CD14-positive monocyte (primary cell): ENCODE results near the gene C10orf67. TPM values are rescaled to one million over a fixed set of nuclear protein-coding genes. Genes with fewer than 3 reads are reported as not detected.

Source experiments
- DNase-seq, 3 donors: peaks; one replicate each; pipeline ENCODE4 v3.0.0-alpha.2; 2011 to 2022
- H2AFZ ChIP-seq: 2 replicates; pipeline ENCODE4 v1.6.0; 2012; ENCODE audit warnings: mild to moderate bottlenecking, low read depth, low read length, inconsistent platforms; ENCODE audit not compliant: insufficient read depth, poor library complexity, severe bottlenecking
- H3K27ac ChIP-seq, 2 donors: 1 replicate in 1 of 2; 2 replicates in 1 of 2; pipeline ENCODE4 v1.5.1; 2012 to 2013; ENCODE audit warnings: low read length in 2 of 2, control low read depth in 1 of 2, inconsistent platforms in 1 of 2, low read depth in 1 of 2, mild to moderate bottlenecking in 1 of 2
- H3K27me3 ChIP-seq, 2 donors: one replicate each; pipeline versions ENCODE4 v1.6.0 to v1.6.1; 2011 to 2013; ENCODE audit warnings: low read length in 2 of 2; ENCODE audit not compliant: control insufficient read depth in 2 of 2, insufficient read depth in 2 of 2
- H3K36me3 ChIP-seq, 2 donors: replicated peaks in 1 of 2; 1 replicate in 1 of 2; 2 replicates in 1 of 2; pipeline versions ENCODE4 v1.5.1 to v1.6.1; 2012 to 2013; ENCODE audit warnings: low read length in 2 of 2, control low read depth in 1 of 2, inconsistent platforms in 1 of 2, mild to moderate bottlenecking in 1 of 2; ENCODE audit not compliant: insufficient read depth in 2 of 2, control insufficient read depth in 1 of 2
- H3K4me1 ChIP-seq, 2 donors: 1 replicate in 1 of 2; 2 replicates in 1 of 2; pipeline versions ENCODE4 v1.5.1 to v1.6.1; 2012 to 2013; ENCODE audit warnings: low read length in 2 of 2, control low read depth in 1 of 2, inconsistent platforms in 1 of 2, mild to moderate bottlenecking in 1 of 2, moderate library complexity in 1 of 2; ENCODE audit not compliant: insufficient read depth in 2 of 2, control insufficient read depth in 1 of 2
- H3K4me2 ChIP-seq: replicated peaks from 2 replicates; pipeline ENCODE3; 2012; ENCODE audit warnings: low read length, moderate library complexity, mild to moderate bottlenecking; ENCODE audit not compliant: poor library complexity, severe bottlenecking; ENCODE audit errors: extremely low read depth
- H3K4me3 ChIP-seq, 3 experiments: fragments of 200-600 bp in 1 of 3; sonication (generic) in 1 of 3; replicated peaks in 1 of 3; 1 replicate in 2 of 3; 2 replicates in 1 of 3; pipeline ENCODE4 v1.5.1; 2011 to 2013; ENCODE audit warnings: low read length in 3 of 3, mild to moderate bottlenecking in 3 of 3, control low read depth in 2 of 3, low read depth in 2 of 3, inconsistent platforms in 1 of 3, moderate library complexity in 1 of 3
- H3K79me2 ChIP-seq: 2 replicates; pipeline ENCODE4 v1.6.0; 2012; ENCODE audit warnings: mild to moderate bottlenecking, control low read depth, inconsistent platforms, low read length, moderate library complexity; ENCODE audit not compliant: insufficient read depth
- H3K9ac ChIP-seq: 2 replicates; pipeline ENCODE4 v1.6.0; 2017; ENCODE audit warnings: low read length, mild to moderate bottlenecking; ENCODE audit not compliant: insufficient read depth, poor library complexity, severe bottlenecking
- H3K9me3 ChIP-seq, 2 donors: replicated peaks in 1 of 2; 1 replicate in 1 of 2; 2 replicates in 1 of 2; pipeline versions ENCODE4 v1.5.1 to v1.6.1; 2012 to 2013; ENCODE audit warnings: low read length in 2 of 2, control low read depth in 1 of 2; ENCODE audit not compliant: control insufficient read depth in 1 of 2, insufficient read depth in 1 of 2
- H4K20me1 ChIP-seq: 2 replicates; pipeline ENCODE4 v1.6.0; 2012; ENCODE audit warnings: mild to moderate bottlenecking, low read length, control low read depth, moderate library complexity; ENCODE audit not compliant: insufficient read depth
- H3K27ac Mint-ChIP-seq, 7 donors: one replicate each; pipeline ENCODE4 v1.8.0; 2020; ENCODE audit warnings: mild to moderate bottlenecking in 7 of 7, mixed read lengths in 7 of 7, moderate library complexity in 6 of 7, inconsistent platforms in 2 of 7
- H3K27me3 Mint-ChIP-seq, 3 donors: one replicate each; pipeline ENCODE4 v1.8.0; 2021 to 2022; ENCODE audit warnings: low read depth in 3 of 3, mild to moderate bottlenecking in 3 of 3, mixed read lengths in 3 of 3, moderate library complexity in 3 of 3, inconsistent platforms in 1 of 3
- H3K36me3 Mint-ChIP-seq, 2 donors: one replicate each; pipeline ENCODE4 v1.8.0; 2020; ENCODE audit warnings: mixed read lengths in 2 of 2, inconsistent platforms in 1 of 2, mild to moderate bottlenecking in 1 of 2
- H3K4me1 Mint-ChIP-seq: one replicate; pipeline ENCODE4 v1.8.0; 2020; ENCODE audit warnings: mild to moderate bottlenecking, mixed read lengths
- H3K4me3 Mint-ChIP-seq, 2 donors: one replicate each; pipeline ENCODE4 v1.8.0; 2020; ENCODE audit warnings: mild to moderate bottlenecking in 2 of 2, mixed read lengths in 2 of 2, moderate library complexity in 1 of 2
- H3K9me3 Mint-ChIP-seq, 7 donors: one replicate each; pipeline ENCODE4 v1.8.0; 2020 to 2022; ENCODE audit warnings: mixed read lengths in 7 of 7, mild to moderate bottlenecking in 6 of 7, moderate library complexity in 6 of 7, inconsistent platforms in 2 of 7
- WGBS: methylation state at CpG from one replicate; pipeline ENCODE4 v1.1.5; 2013; ENCODE audit warnings: missing lambda C conversion rate; ENCODE audit not compliant: insufficient coverage; 5-methylcytosine and 5-hydroxymethylcytosine counted together
- intact Hi-C, 2 donors: fragments of 100-400 bp; cut with micrococcal nuclease; formaldehyde crosslinking; loops; one replicate each; pipeline versions ENCODE4 v1.15.0 to v1.15.1; 2023
- polyA plus RNA-seq, 3 donors: library from polyadenylated mRNA; depleted of rRNA in 1 of 3; unstranded in 2 of 3; stranded (reverse) in 1 of 3; fragments of 300-500 nt in 2 of 3; fragments of >200 nt in 1 of 3; fragmentation: Illumina TruSeq in 2 of 3; gene quantifications; 1 replicate in 2 of 3; 2 replicates in 1 of 3; pipeline ENCODE4 v1.2.3, GENCODE V29; 2012 to 2021
- TF ChIP-seq, protein P1 (sequence below): fragments of 200-600 bp; IDR thresholded peaks from one replicate; pipeline ENCODE4 v1.8.0; 2022; ENCODE audit warnings: antibody characterized with exemption, mild to moderate bottlenecking

Gene C10orf67
- polyA plus RNA-seq, 3 donors: not detected

DNA sequence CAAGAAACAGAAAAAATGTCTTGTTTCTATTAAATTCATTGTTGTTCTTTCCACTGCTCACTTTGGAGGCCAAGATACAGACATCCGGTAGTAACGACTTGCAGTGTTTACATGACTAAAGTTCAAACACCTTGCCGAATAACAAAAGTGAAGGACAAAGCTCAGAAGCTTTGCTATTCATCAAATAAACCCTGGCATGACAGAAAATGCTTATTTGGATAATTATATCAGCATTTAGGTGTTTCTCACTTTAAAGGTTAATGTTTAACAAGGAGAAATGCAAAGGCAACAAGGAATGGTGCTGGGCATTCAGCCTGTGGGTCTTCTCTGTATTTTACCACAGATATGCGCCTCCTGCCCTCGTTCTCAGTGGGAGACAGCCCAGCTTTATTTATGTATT, 157.9 kb downstream of the C10orf67 start:
- peaks cover 48 to 58% (median 57%) of the 10 kb centered on the region in 3 donors for H3K27me3 Mint-ChIP-seq
- H3K27ac Mint-ChIP-seq: no peak overlapping the region
- WGBS: no CpG with 5 or more reads among the region's 5 CpGs
- Histone ChIP-seq H3K9ac (no peak overlapping the region), H3K79me2 (no peaks in the 10 kb centered on the region), H3K27me3 (peaks cover 36 to 43% of the 10 kb centered on the region in 2 donors), H3K4me3 (no peak overlapping the region), H3K36me3 (no peaks in the 10 kb centered on the region), H4K20me1 (no peaks in the 10 kb centered on the region), H3K9me3 (peaks cover 0 to 6% of the 10 kb centered on the region in 2 donors), H2AFZ (no peak overlapping the region), H3K27ac (no peak overlapping the region), H3K4me2 (no peak overlapping the region), H3K4me1 (no peaks in the 10 kb centered on the region)
- peaks cover 0 to 3% (median 0%) of the 10 kb centered on the region in 7 donors for H3K9me3 Mint-ChIP-seq
- no peak for DNase-seq
- TF ChIP-seq, protein P1, sequence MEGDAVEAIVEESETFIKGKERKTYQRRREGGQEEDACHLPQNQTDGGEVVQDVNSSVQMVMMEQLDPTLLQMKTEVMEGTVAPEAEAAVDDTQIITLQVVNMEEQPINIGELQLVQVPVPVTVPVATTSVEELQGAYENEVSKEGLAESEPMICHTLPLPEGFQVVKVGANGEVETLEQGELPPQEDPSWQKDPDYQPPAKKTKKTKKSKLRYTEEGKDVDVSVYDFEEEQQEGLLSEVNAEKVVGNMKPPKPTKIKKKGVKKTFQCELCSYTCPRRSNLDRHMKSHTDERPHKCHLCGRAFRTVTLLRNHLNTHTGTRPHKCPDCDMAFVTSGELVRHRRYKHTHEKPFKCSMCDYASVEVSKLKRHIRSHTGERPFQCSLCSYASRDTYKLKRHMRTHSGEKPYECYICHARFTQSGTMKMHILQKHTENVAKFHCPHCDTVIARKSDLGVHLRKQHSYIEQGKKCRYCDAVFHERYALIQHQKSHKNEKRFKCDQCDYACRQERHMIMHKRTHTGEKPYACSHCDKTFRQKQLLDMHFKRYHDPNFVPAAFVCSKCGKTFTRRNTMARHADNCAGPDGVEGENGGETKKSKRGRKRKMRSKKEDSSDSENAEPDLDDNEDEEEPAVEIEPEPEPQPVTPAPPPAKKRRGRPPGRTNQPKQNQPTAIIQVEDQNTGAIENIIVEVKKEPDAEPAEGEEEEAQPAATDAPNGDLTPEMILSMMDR: no peak
- no peaks in the 10 kb centered on the region for H3K36me3 Mint-ChIP-seq
- H3K4me3 Mint-ChIP-seq: no peak overlapping the region
- intact Hi-C loops: no loop called here
- H3K4me1 Mint-ChIP-seq: no peaks in the 10 kb centered on the region

DNA sequence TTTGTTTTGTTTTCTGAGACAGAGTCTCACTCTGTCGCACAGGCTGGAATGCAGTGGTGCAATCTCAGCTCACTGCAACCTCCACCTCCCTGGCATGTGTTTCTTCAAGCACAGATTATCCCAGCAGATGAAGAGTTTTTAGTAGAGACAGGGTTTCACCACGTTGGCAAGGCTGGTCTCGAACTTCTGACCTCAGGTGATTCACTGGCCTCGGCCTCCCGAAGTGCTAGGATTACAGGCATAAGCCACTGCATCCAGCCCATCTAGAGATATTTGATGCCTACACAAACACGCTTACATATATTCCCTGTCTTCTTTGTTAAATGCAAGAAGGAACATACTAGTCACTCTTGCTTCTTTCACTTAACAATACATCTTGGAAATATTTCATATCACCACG, 158.4 kb downstream of the C10orf67 start:
- 59% methylated on average over 5 of the region's 7 CpGs for WGBS

More for the DNA sequence above, 158.4 kb downstream of the C10orf67 start:
- H4K20me1 ChIP-seq: no peaks in the 10 kb centered on the region
- no peaks in the 10 kb centered on the region for H3K4me1 Mint-ChIP-seq
- TF ChIP-seq, protein P1: no peak
- H3K4me3 ChIP-seq: no peak overlapping the region
- intact Hi-C loops: no loop called here
- peaks cover 34 to 38% of the 10 kb centered on the region in 2 donors for H3K27me3 ChIP-seq
- no peaks in the 10 kb centered on the region for H3K36me3 ChIP-seq
- H3K27me3 Mint-ChIP-seq: peaks cover 43 to 53% (median 52%) of the 10 kb centered on the region in 3 donors
- H3K9ac ChIP-seq: no peak overlapping the region
- H3K27ac Mint-ChIP-seq: no peak overlapping the region
- no peaks in the 10 kb centered on the region for H3K36me3 Mint-ChIP-seq
- H3K4me2 ChIP-seq: no peak overlapping the region
- H3K27ac ChIP-seq: no peak overlapping the region
- H3K4me1 ChIP-seq: no peaks in the 10 kb centered on the region
- peaks cover 0 to 6% of the 10 kb centered on the region in 2 donors for H3K9me3 ChIP-seq
- peaks cover 0 to 3% (median 0%) of the 10 kb centered on the region in 7 donors for H3K9me3 Mint-ChIP-seq
- H2AFZ ChIP-seq: no peak overlapping the region
- no peak for DNase-seq
- H3K4me3 Mint-ChIP-seq: peak overlapping the region in 1 of 2 donors; percentile 52
- no peaks in the 10 kb centered on the region for H3K79me2 ChIP-seq
